Measurements from ENCODE around the gene PPP1R12B.
"Not testable (repeated sequence)": the region's sequence is repeated elsewhere in the genome, so short reads cannot be mapped to it uniquely, and the experiment has no call there.

PPP1R12B gene

DNA sequence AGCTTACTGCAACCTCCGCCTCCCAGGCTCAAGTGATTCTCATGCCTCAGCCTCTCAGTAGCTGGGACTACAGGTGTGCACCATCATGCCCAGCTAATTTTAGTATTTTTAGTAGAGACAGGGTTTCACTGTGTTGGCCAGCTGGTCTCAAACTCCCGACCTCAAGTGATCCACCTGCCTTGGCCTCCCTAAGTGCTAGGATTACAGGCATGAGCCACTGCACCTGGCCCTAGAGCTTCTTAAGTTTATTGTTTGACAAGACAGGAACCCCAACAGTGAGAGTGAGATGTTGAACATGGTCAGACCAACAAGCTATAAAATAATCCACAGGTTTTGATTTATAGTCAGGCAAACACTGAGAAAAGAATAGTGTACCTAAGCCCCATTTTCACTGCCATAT is 83.8 kb downstream of the PPP1R12B start:
- H3K27ac ChIP-seq (replicated peaks; ENCODE audit: low read length); H3K4me3 ChIP-seq (ENCODE audit: low read length in 2 of 2); H3K14ac ChIP-seq (ENCODE audit: low read length); H3K4me1 ChIP-seq (ENCODE audit: control insufficient read depth in 2 of 2, insufficient read depth in 1 of 2, low read depth in 1 of 2, low read length in 2 of 2); DNase-seq (ENCODE audit: low spot score); H2AFZ ChIP-seq (ENCODE audit: low read length); H3K4ac ChIP-seq (ENCODE audit: low read length); H2BK120ac ChIP-seq (ENCODE audit: low read depth, low read length); H4K8ac ChIP-seq (ENCODE audit: low read depth, low read length); H2BK5ac ChIP-seq (ENCODE audit: low read length); H3K4me2 ChIP-seq (ENCODE audit: insufficient read depth, low read length, poor library complexity, severe bottlenecking); H4K91ac ChIP-seq (ENCODE audit: low read depth, low read length, poor library complexity); H2BK12ac ChIP-seq (ENCODE audit: low read length); H3K79me1 ChIP-seq (ENCODE audit: low read depth, low read length); H3K9me3 ChIP-seq (replicated peaks in 1 of 2; ENCODE audit: control insufficient read depth in 2 of 2, insufficient read depth in 1 of 2, low read depth in 1 of 2, low read length in 2 of 2); H2BK15ac ChIP-seq (ENCODE audit: low read length); H3K9ac ChIP-seq (ENCODE audit: low read depth, low read length, poor library complexity); H3K23ac ChIP-seq (ENCODE audit: low read depth, low read length, poor library complexity); H3K18ac ChIP-seq (ENCODE audit: low read length); H2AK5ac ChIP-seq (ENCODE audit: low read depth, low read length); H3K27me3 ChIP-seq (ENCODE audit: control insufficient read depth in 3 of 3, insufficient read depth in 3 of 3, low read depth in 1 of 3, low read length in 3 of 3): not testable (repeated sequence)
- WGBS, 2 donors (ENCODE audit: extremely low coverage in 2 of 2, insufficient read length in 2 of 2, insufficient replicate concordance in 1 of 2), result no CpG with 5 or more reads among the region's 2 CpGs
- H3K36me3 ChIP-seq (replicated peaks in 1 of 2; ENCODE audit: control insufficient read depth in 2 of 2, insufficient read depth in 2 of 2, low read length in 2 of 2), result peaks cover 0 to 15% of the 10 kb centered on the region in 2 donors

- H3K4me3 ChIP-seq (ENCODE audit: low read length in 2 of 2), result no peak overlapping the region
- H3K14ac ChIP-seq (ENCODE audit: low read length), result no peak overlapping the region
- no peaks in the 10 kb centered on the region for H3K4me1 ChIP-seq (ENCODE audit: control insufficient read depth in 2 of 2, insufficient read depth in 1 of 2, low read depth in 1 of 2, low read length in 2 of 2)
- H3K36me3 ChIP-seq (replicated peaks in 1 of 2; ENCODE audit: control insufficient read depth in 2 of 2, insufficient read depth in 2 of 2, low read length in 2 of 2), result peaks cover 0 to 17% of the 10 kb centered on the region in 2 donors
- H4K8ac ChIP-seq (ENCODE audit: low read depth, low read length), result no peak overlapping the region
- H3K9me3 ChIP-seq (replicated peaks in 1 of 2; ENCODE audit: control insufficient read depth in 2 of 2, insufficient read depth in 1 of 2, low read depth in 1 of 2, low read length in 2 of 2), result no peaks in the 10 kb centered on the region
- H2AFZ ChIP-seq (ENCODE audit: low read length), result no peak overlapping the region
- no CpG with 5 or more reads among the region's 3 CpGs for WGBS, 2 donors (ENCODE audit: extremely low coverage in 2 of 2, insufficient read length in 2 of 2, insufficient replicate concordance in 1 of 2)
- H2BK5ac ChIP-seq (ENCODE audit: low read length), result no peak overlapping the region
- H2BK15ac ChIP-seq (ENCODE audit: low read length), result no peak overlapping the region
- H3K23ac ChIP-seq (ENCODE audit: low read depth, low read length, poor library complexity), result no peak overlapping the region
- no peaks in the 10 kb centered on the region for H3K79me1 ChIP-seq (ENCODE audit: low read depth, low read length)
- DNase-seq (ENCODE audit: low spot score), result no peak
- no peak overlapping the region for H3K9ac ChIP-seq (ENCODE audit: low read depth, low read length, poor library complexity)
- no peak overlapping the region for H3K27ac ChIP-seq (replicated peaks; ENCODE audit: low read length)
- no peak overlapping the region for H4K91ac ChIP-seq (ENCODE audit: low read depth, low read length, poor library complexity)
- H2AK5ac ChIP-seq (ENCODE audit: low read depth, low read length), result no peak overlapping the region
- H3K18ac ChIP-seq (ENCODE audit: low read length), result no peak overlapping the region
- no peak overlapping the region for H2BK12ac ChIP-seq (ENCODE audit: low read length)
- no peaks in the 10 kb centered on the region for H3K27me3 ChIP-seq (ENCODE audit: control insufficient read depth in 3 of 3, insufficient read depth in 3 of 3, low read depth in 1 of 3, low read length in 3 of 3)
- H3K4me2 ChIP-seq (ENCODE audit: insufficient read depth, low read length, poor library complexity, severe bottlenecking), result no peak overlapping the region
- no peak overlapping the region for H3K4ac ChIP-seq (ENCODE audit: low read length)
- no peak overlapping the region for H2BK120ac ChIP-seq (ENCODE audit: low read depth, low read length)
Measured at GRCh38 chr1:202433155-202434043, 84.9 kb downstream of the PPP1R12B start.

GRCh38 chr1:202434059-202434458 is 85.6 kb downstream of the PPP1R12B start:
- Histone ChIP-seq H4K8ac (ENCODE audit: low read depth, low read length) (no peak overlapping the region), H3K4me1 (ENCODE audit: control insufficient read depth in 2 of 2, insufficient read depth in 1 of 2, low read depth in 1 of 2, low read length in 2 of 2) (no peaks in the 10 kb centered on the region), H3K27me3 (ENCODE audit: control insufficient read depth in 3 of 3, insufficient read depth in 3 of 3, low read depth in 1 of 3, low read length in 3 of 3) (no peaks in the 10 kb centered on the region), H2BK15ac (ENCODE audit: low read length) (no peak overlapping the region), H3K14ac (ENCODE audit: low read length) (no peak overlapping the region), H3K27ac (replicated peaks; ENCODE audit: low read length) (no peak overlapping the region), H3K4ac (ENCODE audit: low read length) (no peak overlapping the region), H2AFZ (ENCODE audit: low read length) (no peak overlapping the region), H3K36me3 (replicated peaks in 1 of 2; ENCODE audit: control insufficient read depth in 2 of 2, insufficient read depth in 2 of 2, low read length in 2 of 2) (peaks cover 5 to 23% of the 10 kb centered on the region in 2 donors), H3K23ac (ENCODE audit: low read depth, low read length, poor library complexity) (no peak overlapping the region), H3K9me3 (replicated peaks in 1 of 2; ENCODE audit: control insufficient read depth in 2 of 2, insufficient read depth in 1 of 2, low read depth in 1 of 2, low read length in 2 of 2) (no peaks in the 10 kb centered on the region), H3K79me1 (ENCODE audit: low read depth, low read length) (no peaks in the 10 kb centered on the region), H2BK12ac (ENCODE audit: low read length) (no peak overlapping the region), H2AK5ac (ENCODE audit: low read depth, low read length) (no peak overlapping the region), H3K18ac (ENCODE audit: low read length) (no peak overlapping the region), H3K4me3 (ENCODE audit: low read length in 2 of 2) (no peak overlapping the region), H2BK120ac (ENCODE audit: low read depth, low read length) (no peak overlapping the region), H3K9ac (ENCODE audit: low read depth, low read length, poor library complexity) (no peak overlapping the region), H3K4me2 (ENCODE audit: insufficient read depth, low read length, poor library complexity, severe bottlenecking) (no peak overlapping the region), H2BK5ac (ENCODE audit: low read length) (no peak overlapping the region), H4K91ac (ENCODE audit: low read depth, low read length, poor library complexity) (no peak overlapping the region)
- no peak for DNase-seq (ENCODE audit: low spot score)

DNA sequence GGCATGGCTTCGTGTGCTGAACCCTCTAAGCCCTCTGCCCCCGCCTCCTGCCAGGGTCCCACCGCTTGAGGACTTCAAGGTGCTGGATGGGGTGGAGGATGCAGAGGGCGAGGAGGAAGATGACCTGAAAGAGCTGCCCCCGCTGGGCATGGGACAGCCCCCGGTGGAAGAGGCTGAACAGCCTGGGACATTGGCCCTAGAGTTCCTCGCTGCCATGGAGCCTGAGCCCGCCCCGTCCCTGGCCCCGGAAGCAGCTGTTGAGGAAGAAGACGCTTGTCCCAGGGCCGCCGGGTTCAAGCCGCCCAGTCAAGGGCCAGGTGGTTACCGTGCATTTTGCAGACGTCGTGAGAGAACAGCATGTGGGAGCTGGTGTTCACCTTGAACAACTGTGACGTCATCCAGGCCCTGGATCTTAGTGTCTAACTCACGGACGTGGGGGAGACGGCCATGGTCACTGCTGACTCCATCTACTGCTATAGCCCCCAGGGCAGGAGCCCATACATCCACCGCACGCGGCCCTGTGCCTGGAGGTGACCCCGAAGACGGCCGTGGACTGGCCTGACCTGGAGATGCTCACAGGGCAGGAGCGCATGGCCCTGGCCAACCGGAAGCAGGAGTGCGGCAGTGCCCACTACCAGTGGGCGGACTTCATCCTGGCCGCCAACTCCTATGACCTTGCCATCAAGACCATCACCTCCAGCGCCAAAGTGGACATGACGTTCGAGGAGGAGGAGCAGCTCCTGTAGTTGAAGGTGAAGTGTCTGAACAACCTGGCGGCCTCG is 90.1 kb downstream of the PPP1R12B start:
- Histone ChIP-seq H2AFZ (ENCODE audit: low read length) (no peak overlapping the region), H2BK5ac (ENCODE audit: low read length) (no peak overlapping the region), H2BK120ac (ENCODE audit: low read depth, low read length) (no peak overlapping the region), H4K8ac (ENCODE audit: low read depth, low read length) (no peak overlapping the region), H3K36me3 (replicated peaks in 1 of 2; ENCODE audit: control insufficient read depth in 2 of 2, insufficient read depth in 2 of 2, low read length in 2 of 2) (peaks cover 5 to 18% of the 10 kb centered on the region in 2 donors), H3K9me3 (replicated peaks in 1 of 2; ENCODE audit: control insufficient read depth in 2 of 2, insufficient read depth in 1 of 2, low read depth in 1 of 2, low read length in 2 of 2) (no peaks in the 10 kb centered on the region), H3K27ac (replicated peaks; ENCODE audit: low read length) (no peak overlapping the region), H2BK12ac (ENCODE audit: low read length) (no peak overlapping the region), H3K27me3 (ENCODE audit: control insufficient read depth in 3 of 3, insufficient read depth in 3 of 3, low read depth in 1 of 3, low read length in 3 of 3) (no peaks in the 10 kb centered on the region), H3K23ac (ENCODE audit: low read depth, low read length, poor library complexity) (peak overlapping the region; percentile 25), H3K4me3 (ENCODE audit: low read length in 2 of 2) (no peak overlapping the region), H3K4me1 (ENCODE audit: control insufficient read depth in 2 of 2, insufficient read depth in 1 of 2, low read depth in 1 of 2, low read length in 2 of 2) (no peaks in the 10 kb centered on the region), H3K14ac (ENCODE audit: low read length) (no peak overlapping the region), H4K91ac (ENCODE audit: low read depth, low read length, poor library complexity) (peak overlapping the region; percentile 41), H2AK5ac (ENCODE audit: low read depth, low read length) (no peak overlapping the region), H3K4me2 (ENCODE audit: insufficient read depth, low read length, poor library complexity, severe bottlenecking) (no peak overlapping the region), H3K79me1 (ENCODE audit: low read depth, low read length) (no peaks in the 10 kb centered on the region), H2BK15ac (ENCODE audit: low read length) (peak overlapping the region; percentile 23), H3K4ac (ENCODE audit: low read length) (peak overlapping the region; percentile 78), H3K18ac (ENCODE audit: low read length) (peak overlapping the region; percentile 36), H3K9ac (ENCODE audit: low read depth, low read length, poor library complexity) (peak overlapping the region; percentile 3)
- WGBS, 2 donors (ENCODE audit: extremely low coverage in 2 of 2, insufficient read length in 2 of 2, insufficient replicate concordance in 1 of 2), result no CpG with 5 or more reads among the region's 37 CpGs
- no peak for DNase-seq (ENCODE audit: low spot score)

All from neuronal stem cell (in vitro differentiated cells).